Cardiac fibroblast (primary cell): ENCODE results near the gene TDP2.

Experiments
- DNase-seq, 2 donors: peaks; one replicate each; pipeline versions ENCODE4 v3.0.0 to v3.0.0-alpha.2; 2010; ENCODE audit warnings: low read depth in 2 of 2
- H3K4me3 ChIP-seq, 2 donors: replicated peaks in 1 of 2; 1 replicate in 1 of 2; 2 replicates in 1 of 2; pipeline ENCODE4 v1.5.1; 2011; ENCODE audit warnings: low read depth in 2 of 2, low read length in 2 of 2, mild to moderate bottlenecking in 2 of 2, moderate library complexity in 1 of 2
- CTCF ChIP-seq: IDR thresholded peaks from one replicate; pipeline ENCODE4 v1.5.1; 2011; ENCODE audit warnings: low read depth, mild to moderate bottlenecking, low read length, inconsistent platforms

TDP2 gene

GRCh38 chr6:24692003-24692402 lies 25.3 kb upstream of the TDP2 start:
- no peak for TF ChIP-seq CTCF
- peak in 1 of 2 donors; percentile 28 for DNase-seq
- no peak overlapping the region for H3K4me3 ChIP-seq

- H3K4me3 ChIP-seq, result no peak overlapping the region
- DNase-seq, result no peak
- no peak for TF ChIP-seq CTCF
Measured at GRCh38 chr6:24691550-24691949, 24.9 kb upstream of the TDP2 start.

DNA sequence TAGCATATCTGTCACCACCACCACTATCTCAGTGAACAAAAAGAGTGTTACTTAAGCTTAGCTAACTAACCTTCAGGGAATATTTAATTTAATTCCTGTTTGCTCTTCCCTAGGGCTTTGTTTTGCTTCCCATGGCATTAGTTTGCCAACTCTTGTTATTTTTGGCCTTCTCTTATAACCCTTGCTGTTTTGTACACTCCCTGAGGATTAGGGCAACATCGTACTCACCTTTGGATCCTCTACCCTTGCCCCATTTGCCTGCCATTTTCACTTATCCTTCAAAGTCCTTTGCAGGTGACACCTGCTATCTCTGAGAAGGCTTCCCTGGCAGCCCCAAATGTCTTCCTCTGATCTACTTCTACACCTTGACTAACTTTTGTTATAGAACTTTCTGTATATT lies 23.9 kb upstream of the TDP2 start:
- TF ChIP-seq CTCF, result no peak
- H3K4me3 ChIP-seq, result no peak overlapping the region
- DNase-seq, result no peak

DNA sequence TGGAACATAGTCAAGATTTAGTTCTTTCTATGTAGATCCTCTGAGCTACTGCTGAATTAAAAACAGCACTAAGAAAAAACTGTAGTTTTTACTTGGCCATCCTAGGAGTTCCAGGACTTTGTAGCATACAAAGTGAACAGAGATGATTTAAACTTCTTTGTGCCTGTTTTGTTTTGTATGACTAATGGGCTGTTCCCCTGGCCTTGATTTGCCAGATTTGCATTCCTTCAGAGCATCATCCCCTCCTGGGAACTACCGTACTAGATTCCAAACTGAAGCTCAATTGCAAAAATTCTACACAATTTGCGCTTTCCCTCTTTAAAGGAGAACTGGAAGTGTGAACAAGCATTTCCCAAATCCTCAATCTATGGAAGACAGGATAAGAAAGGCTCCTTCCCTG lies 23.3 kb upstream of the TDP2 start:
- DNase-seq, result peak; percentile 28 to 76
- no peak overlapping the region for H3K4me3 ChIP-seq
- TF ChIP-seq CTCF, result no peak

GRCh38 chr6:24686946-24687345 lies 20.2 kb upstream of the TDP2 start:
- no peak overlapping the region for H3K4me3 ChIP-seq
- DNase-seq, result no peak
- no peak for TF ChIP-seq CTCF

- TF ChIP-seq CTCF, result no peak
- no peak for DNase-seq
- H3K4me3 ChIP-seq, result no peak overlapping the region
Measured at GRCh38 chr6:24686408-24686807, 19.7 kb upstream of the TDP2 start.
